HAP-1 (cell line): ENCODE measurements around the gene KRTAP10-6.
A peak's percentile ranks its signal among the peaks of the same experiment; 100 is the strongest.
"Not testable (repeated sequence)": the region's sequence is repeated elsewhere in the genome, so short reads cannot be mapped to it uniquely, and the experiment has no call there.

ENCODE experiments used
- DNase-seq, 2 experiments: peaks; one replicate each; pipeline ENCODE4 v3.0.0-alpha.2; 2016 to 2020; ENCODE audit warnings: low spot score in 2 of 2
- H3K27me3 ChIP-seq: fragments of 250-450 bp; sonication (Bioruptor Pico); 2 replicates; pipeline ENCODE4 v1.5.1; 2020; ENCODE audit warnings: low read depth, mild to moderate bottlenecking, moderate library complexity
- H3K36me3 ChIP-seq: fragments of 250-450 bp; sonication (Bioruptor Pico); replicated peaks from 2 replicates; pipeline ENCODE4 v1.5.1; 2020; ENCODE audit warnings: mild to moderate bottlenecking
- H3K4me1 ChIP-seq: fragments of 250-450 bp; sonication (Bioruptor Pico); 2 replicates; pipeline ENCODE4 v1.5.1; 2020; ENCODE audit warnings: mild to moderate bottlenecking
- H3K4me3 ChIP-seq: fragments of 250-450 bp; sonication (Bioruptor Pico); 2 replicates; pipeline ENCODE4 v1.5.1; 2020; ENCODE audit warnings: mild to moderate bottlenecking, moderate library complexity
- H3K9me3 ChIP-seq: fragments of 250-450 bp; sonication (Bioruptor Pico); 2 replicates; pipeline ENCODE4 v1.5.1; 2020; ENCODE audit warnings: mild to moderate bottlenecking, moderate library complexity
- in situ Hi-C: fragments of 300-500 bp; cut with MboI; formaldehyde crosslinking; loops from 3 replicates; pipeline ENCODE4 v1.14.3; 2020; ENCODE audit warnings: low sequenced_read_pairs, inconsistent platforms, mixed read lengths

KRTAP10-6 gene

GRCh38 chr21:44558329-44558675 lies 34.0 kb downstream of the KRTAP10-6 start:
- H3K27me3 ChIP-seq: peaks cover 22% of the 10 kb centered on the region
- H3K4me1 ChIP-seq, H3K4me3 ChIP-seq, in situ Hi-C loops, H3K36me3 ChIP-seq, H3K9me3 ChIP-seq, DNase-seq: not testable (repeated sequence)

GRCh38 chr21:44557491-44558328 lies 34.6 kb downstream of the KRTAP10-6 start:
- H3K4me3 ChIP-seq: no peak overlapping the region
- DNase-seq: no peak
- no peaks in the 10 kb centered on the region for H3K36me3 ChIP-seq
- H3K27me3 ChIP-seq: peaks cover 25% of the 10 kb centered on the region
- in situ Hi-C loops: no loop called here
- no peaks in the 10 kb centered on the region for H3K9me3 ChIP-seq
- no peaks in the 10 kb centered on the region for H3K4me1 ChIP-seq

- H3K36me3 ChIP-seq: no peaks in the 10 kb centered on the region
- no peak overlapping the region for H3K4me3 ChIP-seq
- no peaks in the 10 kb centered on the region for H3K9me3 ChIP-seq
- peaks cover 25% of the 10 kb centered on the region for H3K27me3 ChIP-seq
- no peaks in the 10 kb centered on the region for H3K4me1 ChIP-seq
- no peak for DNase-seq
- in situ Hi-C loops: no loop called here
These were observed 35.4 kb downstream of the KRTAP10-6 start for GRCh38 chr21:44556879-44557278.

GRCh38 chr21:44555200-44555875 lies 37.0 kb downstream of the KRTAP10-6 start:
- no peak for DNase-seq
- Histone ChIP-seq H3K4me1 (no peaks in the 10 kb centered on the region), H3K27me3 (peaks cover 25% of the 10 kb centered on the region), H3K9me3 (no peaks in the 10 kb centered on the region), H3K4me3 (no peak overlapping the region), H3K36me3 (no peaks in the 10 kb centered on the region)
- in situ Hi-C loops: no loop called here

- in situ Hi-C loops: no loop called here
- peaks cover 25% of the 10 kb centered on the region for H3K27me3 ChIP-seq
- no peaks in the 10 kb centered on the region for H3K4me1 ChIP-seq
- H3K9me3 ChIP-seq: no peaks in the 10 kb centered on the region
- no peak for DNase-seq
- no peak overlapping the region for H3K4me3 ChIP-seq
- no peaks in the 10 kb centered on the region for H3K36me3 ChIP-seq
These were observed 39.6 kb downstream of the KRTAP10-6 start for GRCh38 chr21:44552681-44553080.

- Histone ChIP-seq H3K4me3 (no peak overlapping the region), H3K36me3 (no peaks in the 10 kb centered on the region), H3K4me1 (no peaks in the 10 kb centered on the region), H3K9me3 (no peaks in the 10 kb centered on the region), H3K27me3 (peaks cover 24% of the 10 kb centered on the region)
- DNase-seq: no peak
- in situ Hi-C loops: no loop called here
These were observed 40.2 kb downstream of the KRTAP10-6 start for GRCh38 chr21:44552136-44552535.

GRCh38 chr21:44551340-44551961 lies 40.9 kb downstream of the KRTAP10-6 start, which contains the start of gene KRTAP10-2:
Gene KRTAP10-2 (minus strand): TSS chr21:44551505. CDS start chr21:44551458, 47 bp downstream.
- in situ Hi-C loops: no loop called here
- Histone ChIP-seq H3K36me3 (no peaks in the 10 kb centered on the region), H3K9me3 (no peaks in the 10 kb centered on the region), H3K4me1 (no peaks in the 10 kb centered on the region), H3K4me3 (no peak within 1 kb of the TSS), H3K27me3 (peaks cover 18% of the 10 kb centered on the region)
- peak in 1 of 2 experiments; percentile 4 for DNase-seq

GRCh38 chr21:44550807-44551206 lies 41.5 kb downstream of the KRTAP10-6 start:
- in situ Hi-C loops: no loop called here
- DNase-seq: peak in 1 of 2 experiments; percentile 1

GRCh38 chr21:44550285-44550684 lies 42.0 kb downstream of the KRTAP10-6 start:
- H3K9me3 ChIP-seq, H3K4me3 ChIP-seq, in situ Hi-C loops, H3K4me1 ChIP-seq, H3K36me3 ChIP-seq: not testable (repeated sequence)
- peaks cover 17% of the 10 kb centered on the region for H3K27me3 ChIP-seq
- peak in 1 of 2 experiments; percentile 1 for DNase-seq

More at GRCh38 chr21:44550807-44551206, 41.5 kb downstream of the KRTAP10-6 start:
- H3K27me3 ChIP-seq: peaks cover 17% of the 10 kb centered on the region
- no peaks in the 10 kb centered on the region for H3K9me3 ChIP-seq
- H3K36me3 ChIP-seq: no peaks in the 10 kb centered on the region
- H3K4me1 ChIP-seq: no peaks in the 10 kb centered on the region
- H3K4me3 ChIP-seq: no peak overlapping the region

GRCh38 chr21:44549525-44550211 lies 42.6 kb downstream of the KRTAP10-6 start:
- H3K27me3 ChIP-seq: peaks cover 12% of the 10 kb centered on the region
- in situ Hi-C loops: no loop called here
- H3K4me1 ChIP-seq: no peaks in the 10 kb centered on the region
- no peaks in the 10 kb centered on the region for H3K36me3 ChIP-seq
- H3K9me3 ChIP-seq: no peaks in the 10 kb centered on the region
- DNase-seq: peak in 1 of 2 experiments; percentile 3
- H3K4me3 ChIP-seq: no peak overlapping the region

- DNase-seq: no peak
These were observed 43.4 kb downstream of the KRTAP10-6 start for GRCh38 chr21:44548922-44549321.

GRCh38 chr21:44548381-44548780 lies 43.9 kb downstream of the KRTAP10-6 start:
- peaks cover 4% of the 10 kb centered on the region; the same call in 1 of the 2 replicates for H3K27me3 ChIP-seq
- H3K4me3 ChIP-seq: no peak overlapping the region
- no peaks in the 10 kb centered on the region for H3K4me1 ChIP-seq
- in situ Hi-C loops: no loop called here
- H3K36me3 ChIP-seq: no peaks in the 10 kb centered on the region
- no peaks in the 10 kb centered on the region for H3K9me3 ChIP-seq
- no peak for DNase-seq

More at GRCh38 chr21:44548922-44549321, 43.4 kb downstream of the KRTAP10-6 start:
- no peaks in the 10 kb centered on the region for H3K4me1 ChIP-seq
- H3K27me3 ChIP-seq: peaks cover 7% of the 10 kb centered on the region; the same call in 1 of the 2 replicates
- H3K4me3 ChIP-seq: no peak overlapping the region
- no peaks in the 10 kb centered on the region for H3K36me3 ChIP-seq
- H3K9me3 ChIP-seq: no peaks in the 10 kb centered on the region
- in situ Hi-C loops: no loop called here

- Histone ChIP-seq H3K4me1 (no peaks in the 10 kb centered on the region), H3K36me3 (no peaks in the 10 kb centered on the region), H3K9me3 (no peaks in the 10 kb centered on the region), H3K27me3 (no peaks in the 10 kb centered on the region), H3K4me3 (no peak overlapping the region)
- DNase-seq: no peak
- in situ Hi-C loops: no loop called here
These were observed 44.5 kb downstream of the KRTAP10-6 start for GRCh38 chr21:44547656-44548331.
